Measurements from ENCODE around the gene ATG4B. TPM values are rescaled to one million over a fixed set of nuclear protein-coding genes. Genes with fewer than 3 reads are reported as not detected.

Gene ATG4B
- polyA plus RNA-seq, 1 experiment = 122 TPM

DNA sequence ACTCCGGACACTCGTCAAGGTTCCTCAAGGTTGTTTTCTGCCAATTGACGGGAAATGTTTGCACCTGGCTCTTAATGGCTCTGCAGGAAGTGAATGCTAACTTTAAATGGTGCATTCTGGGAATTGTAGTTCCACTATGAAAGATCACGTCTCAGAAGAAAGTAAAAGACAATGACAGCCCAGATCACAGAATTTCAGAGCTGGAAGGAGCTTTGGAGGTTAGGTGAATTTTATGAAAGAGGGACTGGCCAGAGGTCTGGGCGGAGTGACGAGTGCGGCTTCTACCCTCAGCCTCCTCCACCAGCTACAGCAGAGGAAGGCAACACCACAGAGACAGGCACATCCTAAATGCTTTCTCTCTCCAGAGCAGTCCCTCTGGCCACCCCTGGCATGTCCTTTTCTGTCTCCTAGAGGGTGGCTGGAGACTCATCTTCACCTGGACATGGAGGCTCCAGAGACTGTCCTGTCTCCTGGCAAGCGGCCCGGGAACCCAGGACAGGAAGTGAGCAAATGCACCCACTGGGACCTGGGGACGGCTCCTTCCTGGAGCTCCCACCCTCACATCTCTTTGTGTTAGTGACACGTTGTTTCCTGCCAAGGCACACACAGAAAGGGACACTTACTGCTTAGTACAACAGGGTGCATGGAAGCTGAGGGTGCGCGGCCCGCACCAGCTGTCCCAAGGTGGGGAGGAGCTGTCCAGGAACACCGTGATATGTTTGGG, 19.9 kb upstream of the ATG4B start:
- Histone ChIP-seq H3K4me3 (ENCODE audit: low read depth, low read length) (no peak overlapping the region), H3K36me3 (ENCODE audit: control insufficient read depth, insufficient read depth, low read length) (peaks cover 4% of the 10 kb centered on the region), H3K27me3 (ENCODE audit: control insufficient read depth, insufficient read depth, low read length) (no peaks in the 10 kb centered on the region)
- no peak for DNase-seq (ENCODE audit: low read depth)
- CTCF ChIA-PET = interaction anchor here (1.1 kb wide), 2 partner anchors 25 to 134 kb away, joined by 3 read pairs; no protein-coding TSS in a partner anchor
- TF ChIP-seq, protein P1, sequence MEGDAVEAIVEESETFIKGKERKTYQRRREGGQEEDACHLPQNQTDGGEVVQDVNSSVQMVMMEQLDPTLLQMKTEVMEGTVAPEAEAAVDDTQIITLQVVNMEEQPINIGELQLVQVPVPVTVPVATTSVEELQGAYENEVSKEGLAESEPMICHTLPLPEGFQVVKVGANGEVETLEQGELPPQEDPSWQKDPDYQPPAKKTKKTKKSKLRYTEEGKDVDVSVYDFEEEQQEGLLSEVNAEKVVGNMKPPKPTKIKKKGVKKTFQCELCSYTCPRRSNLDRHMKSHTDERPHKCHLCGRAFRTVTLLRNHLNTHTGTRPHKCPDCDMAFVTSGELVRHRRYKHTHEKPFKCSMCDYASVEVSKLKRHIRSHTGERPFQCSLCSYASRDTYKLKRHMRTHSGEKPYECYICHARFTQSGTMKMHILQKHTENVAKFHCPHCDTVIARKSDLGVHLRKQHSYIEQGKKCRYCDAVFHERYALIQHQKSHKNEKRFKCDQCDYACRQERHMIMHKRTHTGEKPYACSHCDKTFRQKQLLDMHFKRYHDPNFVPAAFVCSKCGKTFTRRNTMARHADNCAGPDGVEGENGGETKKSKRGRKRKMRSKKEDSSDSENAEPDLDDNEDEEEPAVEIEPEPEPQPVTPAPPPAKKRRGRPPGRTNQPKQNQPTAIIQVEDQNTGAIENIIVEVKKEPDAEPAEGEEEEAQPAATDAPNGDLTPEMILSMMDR (IDR thresholded peaks at IDR 0.05; ENCODE audit: insufficient read depth, low read depth, low read length) = no peak
- POLR2A ChIA-PET = no interaction called here

- TF ChIP-seq, protein P1 (IDR thresholded peaks at IDR 0.05; ENCODE audit: insufficient read depth, low read depth, low read length) = no peak
- Histone ChIP-seq H3K36me3 (ENCODE audit: control insufficient read depth, insufficient read depth, low read length) (peaks cover 4% of the 10 kb centered on the region), H3K27me3 (ENCODE audit: control insufficient read depth, insufficient read depth, low read length) (no peaks in the 10 kb centered on the region), H3K4me3 (ENCODE audit: low read depth, low read length) (no peak overlapping the region)
- POLR2A ChIA-PET = no interaction called here
- CTCF ChIA-PET = interaction anchor here (0.8 to 1.1 kb wide), 3 partner anchors 26 to 171 kb away, joined by 3 read pairs; no protein-coding TSS in a partner anchor
- DNase-seq (ENCODE audit: low read depth) = no peak
Measured at GRCh38 chr2:241618296-241618805, 19.1 kb upstream of the ATG4B start.

GRCh38 chr2:241618829-241619228, 18.7 kb upstream of the ATG4B start:
- CTCF ChIA-PET = interaction anchor here (0.8 to 1.1 kb wide), 2 partner anchors 27 to 172 kb away, joined by 3 read pairs; no protein-coding TSS in a partner anchor
- no peaks in the 10 kb centered on the region for H3K27me3 ChIP-seq (ENCODE audit: control insufficient read depth, insufficient read depth, low read length)
- TF ChIP-seq, protein P1 (IDR thresholded peaks at IDR 0.05; ENCODE audit: insufficient read depth, low read depth, low read length) = no peak
- H3K36me3 ChIP-seq (ENCODE audit: control insufficient read depth, insufficient read depth, low read length) = peaks cover 4% of the 10 kb centered on the region
- H3K4me3 ChIP-seq (ENCODE audit: low read depth, low read length) = no peak overlapping the region
- DNase-seq (ENCODE audit: low read depth) = no peak
- POLR2A ChIA-PET = no interaction called here

GRCh38 chr2:241619597-241620418, 17.7 kb upstream of the ATG4B start:
- DNase-seq (ENCODE audit: low read depth) = no peak
- Histone ChIP-seq H3K27me3 (ENCODE audit: control insufficient read depth, insufficient read depth, low read length) (no peaks in the 10 kb centered on the region), H3K36me3 (ENCODE audit: control insufficient read depth, insufficient read depth, low read length) (peaks cover 4% of the 10 kb centered on the region), H3K4me3 (ENCODE audit: low read depth, low read length) (no peak overlapping the region)
- ChIA-PET POLR2A (no interaction called here), CTCF (no interaction called here)
- TF ChIP-seq, protein P1 (IDR thresholded peaks at IDR 0.05; ENCODE audit: insufficient read depth, low read depth, low read length) = no peak

- no peak overlapping the region for H3K4me3 ChIP-seq (ENCODE audit: low read depth, low read length)
- ChIA-PET POLR2A (no interaction called here), CTCF (no interaction called here)
- H3K36me3 ChIP-seq (ENCODE audit: control insufficient read depth, insufficient read depth, low read length) = peaks cover 4% of the 10 kb centered on the region
- no peaks in the 10 kb centered on the region for H3K27me3 ChIP-seq (ENCODE audit: control insufficient read depth, insufficient read depth, low read length)
- DNase-seq (ENCODE audit: low read depth) = no peak
- TF ChIP-seq, protein P1 (IDR thresholded peaks at IDR 0.05; ENCODE audit: insufficient read depth, low read depth, low read length) = no peak
Measured at GRCh38 chr2:241620419-241620769, 17.1 kb upstream of the ATG4B start.
